ENCODE results near the gene CECR2.

DNA sequence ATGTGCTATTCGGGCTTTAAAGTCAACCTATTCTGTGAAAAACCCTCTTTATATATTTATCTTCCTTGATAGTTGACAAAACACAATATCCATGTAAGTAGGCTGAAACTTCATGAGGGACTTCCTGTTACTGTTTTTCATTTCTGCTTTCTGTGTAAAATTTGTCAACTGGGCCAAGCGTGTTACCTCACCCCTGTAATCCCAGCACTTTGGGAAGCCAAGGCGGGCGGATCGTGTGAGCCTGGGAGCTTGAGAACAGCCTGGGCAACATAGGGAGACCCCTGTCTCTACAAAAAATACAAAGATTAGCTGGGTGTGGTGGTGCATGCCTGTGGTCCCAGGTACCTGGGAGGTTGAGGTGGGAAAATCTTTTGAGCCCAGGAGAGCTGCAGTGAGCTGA is 127.6 kb downstream of the CECR2 start:
- TF ChIP-seq, protein P1, sequence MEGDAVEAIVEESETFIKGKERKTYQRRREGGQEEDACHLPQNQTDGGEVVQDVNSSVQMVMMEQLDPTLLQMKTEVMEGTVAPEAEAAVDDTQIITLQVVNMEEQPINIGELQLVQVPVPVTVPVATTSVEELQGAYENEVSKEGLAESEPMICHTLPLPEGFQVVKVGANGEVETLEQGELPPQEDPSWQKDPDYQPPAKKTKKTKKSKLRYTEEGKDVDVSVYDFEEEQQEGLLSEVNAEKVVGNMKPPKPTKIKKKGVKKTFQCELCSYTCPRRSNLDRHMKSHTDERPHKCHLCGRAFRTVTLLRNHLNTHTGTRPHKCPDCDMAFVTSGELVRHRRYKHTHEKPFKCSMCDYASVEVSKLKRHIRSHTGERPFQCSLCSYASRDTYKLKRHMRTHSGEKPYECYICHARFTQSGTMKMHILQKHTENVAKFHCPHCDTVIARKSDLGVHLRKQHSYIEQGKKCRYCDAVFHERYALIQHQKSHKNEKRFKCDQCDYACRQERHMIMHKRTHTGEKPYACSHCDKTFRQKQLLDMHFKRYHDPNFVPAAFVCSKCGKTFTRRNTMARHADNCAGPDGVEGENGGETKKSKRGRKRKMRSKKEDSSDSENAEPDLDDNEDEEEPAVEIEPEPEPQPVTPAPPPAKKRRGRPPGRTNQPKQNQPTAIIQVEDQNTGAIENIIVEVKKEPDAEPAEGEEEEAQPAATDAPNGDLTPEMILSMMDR (IDR thresholded peaks at IDR 0.05), result no peak
- no peak for TF ChIP-seq POLR2A (IDR thresholded peaks at IDR 0.05)
